Measurements from ENCODE around the gene MRPL22. TPM values are rescaled to one million over a fixed set of nuclear protein-coding genes. Genes with fewer than 3 reads are reported as not detected.
"Not testable (repeated sequence)": the region's sequence is repeated elsewhere in the genome, so short reads cannot be mapped to it uniquely, and the experiment has no call there.

Gene MRPL22
- total and polyA plus RNA-seq, 2 experiments from 2014 or later: 11.5 to 93.7 TPM

DNA sequence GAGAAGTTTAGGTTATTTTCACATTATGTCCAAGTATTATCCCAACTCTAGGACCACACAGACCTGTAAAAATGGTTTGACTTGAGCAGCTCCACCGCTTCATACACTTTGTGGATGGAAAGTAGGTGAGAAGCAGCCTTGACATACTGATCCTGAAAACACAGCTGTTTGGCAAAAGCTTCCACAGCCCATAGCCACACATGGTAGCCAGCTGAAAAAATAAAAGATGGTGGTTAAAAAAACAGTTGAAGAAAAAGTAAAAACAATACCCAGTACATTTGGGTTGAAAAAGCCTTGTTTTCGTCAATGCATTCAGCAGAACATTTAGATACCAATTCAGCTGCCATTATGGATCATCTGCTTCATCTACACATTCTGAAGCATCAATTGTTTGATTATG is 39.6 kb upstream of the MRPL22 start:
- H3K9me3 ChIP-seq (ENCODE audit: low read depth): no peaks in the 10 kb centered on the region
- H3K36me3 ChIP-seq (ENCODE audit: low read depth): peaks cover 40% of the 10 kb centered on the region; the same call in 1 of the 2 replicates
- no peak overlapping the region for H2AFZ ChIP-seq
- WGBS, 2 experiments (ENCODE audit: low coverage in 1 of 2, low lambda C conversion rate in 2 of 2, missing lambda C conversion rate in 2 of 2): 99 to 100% methylated on average over 2 of the region's 2 CpGs
- no peak for DNase-seq
- no peak overlapping the region for H3K27ac ChIP-seq
- no peaks in the 10 kb centered on the region for H3F3A ChIP-seq (ENCODE audit: insufficient read depth)
- TF ChIP-seq EZH2 (IDR thresholded peaks at IDR 0.05; ENCODE audit: insufficient read depth, poor library complexity, severe bottlenecking): no peak
- TF ChIP-seq EZH2phosphoT487 (IDR thresholded peaks at IDR 0.05; ENCODE audit: insufficient read depth, low read depth): no peak
- H3K9ac ChIP-seq: no peak overlapping the region
- H3K4me1 ChIP-seq (ENCODE audit: insufficient read depth): no peaks in the 10 kb centered on the region
- no peak overlapping the region for H3K4me2 ChIP-seq (ENCODE audit: unreplicated experiment)
- H3K27me3 ChIP-seq (replicated peaks; ENCODE audit: insufficient read depth): no peaks in the 10 kb centered on the region
- H3K9me2 ChIP-seq (ENCODE audit: insufficient read depth): no peaks in the 10 kb centered on the region
- H4K20me1 ChIP-seq (ENCODE audit: insufficient read depth): no peaks in the 10 kb centered on the region
- no peak overlapping the region for H3K4me3 ChIP-seq
- in situ Hi-C loops (cut with MboI): no loop called here
- no peaks in the 10 kb centered on the region for H3K79me2 ChIP-seq (ENCODE audit: insufficient read depth)

DNA sequence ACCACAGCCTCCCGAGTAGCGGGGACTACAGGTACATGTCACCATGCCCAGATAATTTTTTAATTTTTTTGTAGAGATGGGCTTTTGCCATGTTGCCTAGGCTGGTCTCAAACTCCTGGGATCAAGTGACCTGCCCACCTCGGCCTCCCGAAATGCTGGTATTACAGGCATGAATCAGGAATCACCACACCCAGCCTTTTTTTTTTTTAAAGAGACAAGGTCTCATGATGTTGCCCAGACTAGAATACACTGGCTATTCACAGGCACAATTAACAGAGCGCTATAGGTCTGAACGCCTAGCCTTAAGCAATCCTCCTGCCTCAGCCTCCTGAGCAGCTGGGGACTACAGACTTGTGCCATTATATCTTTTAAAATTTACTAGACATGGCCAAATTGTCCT is 39.0 kb upstream of the MRPL22 start:
- DNase-seq: no peak
- H3K4me2 ChIP-seq (ENCODE audit: unreplicated experiment): no peak overlapping the region
- H3K9me2 ChIP-seq (ENCODE audit: insufficient read depth): no peaks in the 10 kb centered on the region
- H3K4me1 ChIP-seq (ENCODE audit: insufficient read depth): no peaks in the 10 kb centered on the region
- no peaks in the 10 kb centered on the region for H3K27me3 ChIP-seq (replicated peaks; ENCODE audit: insufficient read depth)
- H4K20me1 ChIP-seq (ENCODE audit: insufficient read depth): no peaks in the 10 kb centered on the region
- H3F3A ChIP-seq (ENCODE audit: insufficient read depth): no peaks in the 10 kb centered on the region
- peaks cover 40% of the 10 kb centered on the region; the same call in 1 of the 2 replicates for H3K36me3 ChIP-seq (ENCODE audit: low read depth)
- TF ChIP-seq EZH2 (IDR thresholded peaks at IDR 0.05; ENCODE audit: insufficient read depth, poor library complexity, severe bottlenecking) (no peak), EZH2phosphoT487 (IDR thresholded peaks at IDR 0.05; ENCODE audit: insufficient read depth, low read depth) (no peak)
- no peaks in the 10 kb centered on the region for H3K9me3 ChIP-seq (ENCODE audit: low read depth)
- H3K9ac ChIP-seq: no peak overlapping the region
- H2AFZ ChIP-seq: no peak overlapping the region
- H3K4me3 ChIP-seq: no peak overlapping the region
- 86 to 87% methylated on average over 6 of the region's 6 CpGs for WGBS, 2 experiments (ENCODE audit: low coverage in 1 of 2, low lambda C conversion rate in 2 of 2, missing lambda C conversion rate in 2 of 2)
- H3K79me2 ChIP-seq (ENCODE audit: insufficient read depth): no peaks in the 10 kb centered on the region
- in situ Hi-C loops (cut with MboI): no loop called here
- H3K27ac ChIP-seq: no peak overlapping the region

DNA sequence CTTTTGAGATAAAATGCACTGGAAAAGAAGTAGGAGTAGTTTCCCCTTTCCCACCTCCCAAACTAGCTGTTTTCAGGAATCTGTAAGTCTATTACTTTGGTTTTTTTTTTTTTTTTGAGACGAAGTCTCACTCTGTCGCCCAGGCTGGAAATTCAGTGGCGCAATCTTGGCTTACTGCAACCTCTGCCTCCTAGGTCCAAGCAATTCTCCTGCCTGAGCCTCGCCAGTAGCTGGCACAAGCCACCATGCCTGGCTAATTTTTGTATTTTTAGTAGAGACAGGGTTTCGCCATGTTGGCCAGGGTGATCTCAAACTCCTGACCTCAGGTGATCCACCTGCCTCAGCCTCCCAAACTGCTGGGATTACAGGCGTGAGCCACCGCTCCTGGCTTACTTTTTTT is 35.3 kb upstream of the MRPL22 start:
- in situ Hi-C loops (cut with MboI); H3K4me3 ChIP-seq; H3F3A ChIP-seq (ENCODE audit: insufficient read depth); H3K79me2 ChIP-seq (ENCODE audit: insufficient read depth); H3K9me2 ChIP-seq (ENCODE audit: insufficient read depth); H3K9ac ChIP-seq; H3K4me1 ChIP-seq (ENCODE audit: insufficient read depth); H4K20me1 ChIP-seq (ENCODE audit: insufficient read depth); H3K4me2 ChIP-seq (ENCODE audit: unreplicated experiment); H3K27ac ChIP-seq; H3K9me3 ChIP-seq (ENCODE audit: low read depth); H2AFZ ChIP-seq; H3K27me3 ChIP-seq (replicated peaks; ENCODE audit: insufficient read depth); DNase-seq: not testable (repeated sequence)
- WGBS, 2 experiments (ENCODE audit: low coverage in 1 of 2, low lambda C conversion rate in 2 of 2, missing lambda C conversion rate in 2 of 2): 63 to 68% methylated on average over 6 to 7 of the region's 7 CpGs
- H3K36me3 ChIP-seq (ENCODE audit: low read depth): peaks cover 24% of the 10 kb centered on the region; the same call in 1 of the 2 replicates

DNA sequence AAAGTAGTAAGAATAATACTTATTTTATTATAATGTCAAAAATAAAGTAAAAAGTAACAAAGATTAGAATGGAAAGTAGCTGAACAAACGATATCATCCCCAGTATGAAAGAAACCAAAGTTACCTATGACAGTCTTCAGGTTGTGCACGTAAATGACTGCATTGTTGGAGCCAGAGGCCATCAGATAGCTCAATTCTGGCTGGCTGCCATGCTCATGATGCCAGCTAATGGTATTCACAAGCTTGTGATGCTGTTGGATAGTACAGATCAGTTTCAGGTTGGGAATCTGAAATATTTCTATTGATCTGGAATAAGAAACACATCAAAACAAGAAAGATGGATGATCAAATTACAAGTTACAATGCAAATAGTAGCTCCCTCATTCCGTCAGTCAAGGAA is 24.0 kb upstream of the MRPL22 start:
- Histone ChIP-seq H3K9ac (no peak overlapping the region), H3K4me2 (ENCODE audit: unreplicated experiment) (no peak overlapping the region), H4K20me1 (ENCODE audit: insufficient read depth) (no peaks in the 10 kb centered on the region), H3K27ac (no peak overlapping the region), H3K79me2 (ENCODE audit: insufficient read depth) (no peaks in the 10 kb centered on the region), H3F3A (ENCODE audit: insufficient read depth) (no peaks in the 10 kb centered on the region), H3K4me1 (ENCODE audit: insufficient read depth) (no peaks in the 10 kb centered on the region), H3K36me3 (ENCODE audit: low read depth) (peaks cover 26% of the 10 kb centered on the region), H3K4me3 (no peak overlapping the region), H3K9me3 (ENCODE audit: low read depth) (no peaks in the 10 kb centered on the region), H3K9me2 (ENCODE audit: insufficient read depth) (no peaks in the 10 kb centered on the region), H2AFZ (no peak overlapping the region), H3K27me3 (replicated peaks; ENCODE audit: insufficient read depth) (no peaks in the 10 kb centered on the region)
- in situ Hi-C loops (cut with MboI): no loop called here
- TF ChIP-seq EZH2phosphoT487 (IDR thresholded peaks at IDR 0.05; ENCODE audit: insufficient read depth, low read depth) (no peak), EZH2 (IDR thresholded peaks at IDR 0.05; ENCODE audit: insufficient read depth, poor library complexity, severe bottlenecking) (no peak)
- 95 to 97% methylated on average over 3 of the region's 3 CpGs for WGBS, 2 experiments (ENCODE audit: low coverage in 1 of 2, low lambda C conversion rate in 2 of 2, missing lambda C conversion rate in 2 of 2)
- no peak for DNase-seq

DNA sequence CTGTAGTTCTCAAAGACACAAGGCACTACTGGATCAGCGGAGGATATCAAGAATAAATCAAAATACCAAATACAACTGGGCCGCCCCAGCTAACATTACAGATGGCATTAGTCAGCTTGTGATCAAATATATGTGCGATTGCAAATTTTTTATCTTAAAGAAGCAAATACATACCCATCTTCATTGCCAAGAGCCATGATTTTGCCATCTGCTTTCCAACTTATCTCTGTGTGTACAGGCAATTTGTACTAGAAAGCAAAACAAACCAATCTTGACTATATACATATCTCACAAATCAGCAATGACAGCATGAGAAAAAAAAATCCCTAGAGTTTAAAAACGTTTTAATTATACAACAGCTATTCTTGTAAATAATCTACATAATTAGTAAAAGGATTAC is 23.1 kb upstream of the MRPL22 start:
- no peaks in the 10 kb centered on the region for H3F3A ChIP-seq (ENCODE audit: insufficient read depth)
- no peak overlapping the region for H3K27ac ChIP-seq
- H3K9me2 ChIP-seq (ENCODE audit: insufficient read depth): no peaks in the 10 kb centered on the region
- H4K20me1 ChIP-seq (ENCODE audit: insufficient read depth): no peaks in the 10 kb centered on the region
- H3K4me3 ChIP-seq: no peak overlapping the region
- no peak overlapping the region for H3K4me2 ChIP-seq (ENCODE audit: unreplicated experiment)
- H3K36me3 ChIP-seq (ENCODE audit: low read depth): peaks cover 29% of the 10 kb centered on the region
- DNase-seq: no peak
- H3K4me1 ChIP-seq (ENCODE audit: insufficient read depth): no peaks in the 10 kb centered on the region
- in situ Hi-C loops (cut with MboI): no loop called here
- no peaks in the 10 kb centered on the region for H3K9me3 ChIP-seq (ENCODE audit: low read depth)
- H3K9ac ChIP-seq: no peak overlapping the region
- H3K27me3 ChIP-seq (replicated peaks; ENCODE audit: insufficient read depth): no peaks in the 10 kb centered on the region
- H2AFZ ChIP-seq: no peak overlapping the region
- no peaks in the 10 kb centered on the region for H3K79me2 ChIP-seq (ENCODE audit: insufficient read depth)
- TF ChIP-seq EZH2phosphoT487 (IDR thresholded peaks at IDR 0.05; ENCODE audit: insufficient read depth, low read depth) (no peak), EZH2 (IDR thresholded peaks at IDR 0.05; ENCODE audit: insufficient read depth, poor library complexity, severe bottlenecking) (no peak)
- WGBS, 2 experiments (ENCODE audit: low coverage in 1 of 2, low lambda C conversion rate in 2 of 2, missing lambda C conversion rate in 2 of 2): 89 to 93% methylated on average over 4 of the region's 4 CpGs

All from GM23248 (cell line).